Measurements from ENCODE around the gene PAX5.

The PAX5 gene

DNA sequence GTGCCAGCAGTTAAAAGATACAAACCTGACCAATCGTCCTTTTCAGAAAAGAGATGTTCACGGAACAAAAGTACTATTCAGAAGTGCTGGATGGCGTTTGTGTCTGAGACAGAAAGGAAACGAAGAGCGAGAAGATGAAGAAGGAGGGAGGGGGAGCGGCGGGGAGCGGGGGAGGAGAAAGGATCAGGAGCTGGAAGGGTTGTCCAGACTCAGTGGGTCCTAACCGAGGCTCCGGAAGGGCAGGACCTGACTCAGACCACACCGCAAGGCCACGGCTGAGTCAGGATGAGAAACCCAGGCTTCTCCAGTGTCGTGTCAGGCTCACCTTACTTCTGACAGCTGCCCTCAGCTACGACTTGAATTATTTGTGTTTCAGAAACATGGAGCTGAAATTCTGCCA is 46.2 kb downstream of the PAX5 start:
- no peak for DNase-seq (ENCODE audit: low spot score)

DNA sequence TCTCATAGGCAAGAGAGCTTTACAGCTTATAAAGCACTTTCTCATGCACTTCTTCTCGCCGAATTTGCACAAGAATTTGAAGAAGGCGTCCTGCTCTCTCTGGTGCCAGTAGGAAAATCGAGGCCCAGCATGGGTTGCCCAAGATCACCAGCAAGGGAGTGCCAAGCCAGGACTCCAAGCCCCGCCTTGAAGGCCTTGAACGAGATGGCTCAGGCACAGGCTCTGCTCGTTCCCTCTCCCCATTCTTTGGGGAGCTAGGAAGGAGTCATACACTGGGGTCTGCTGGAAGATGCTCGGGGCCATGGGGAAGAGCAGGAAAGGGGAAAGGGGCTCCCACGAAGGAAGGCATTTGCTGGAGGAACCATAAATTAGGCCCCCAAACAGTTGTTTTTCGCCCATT is 46.7 kb downstream of the PAX5 start:
- DNase-seq (ENCODE audit: low spot score), result no peak

DNA sequence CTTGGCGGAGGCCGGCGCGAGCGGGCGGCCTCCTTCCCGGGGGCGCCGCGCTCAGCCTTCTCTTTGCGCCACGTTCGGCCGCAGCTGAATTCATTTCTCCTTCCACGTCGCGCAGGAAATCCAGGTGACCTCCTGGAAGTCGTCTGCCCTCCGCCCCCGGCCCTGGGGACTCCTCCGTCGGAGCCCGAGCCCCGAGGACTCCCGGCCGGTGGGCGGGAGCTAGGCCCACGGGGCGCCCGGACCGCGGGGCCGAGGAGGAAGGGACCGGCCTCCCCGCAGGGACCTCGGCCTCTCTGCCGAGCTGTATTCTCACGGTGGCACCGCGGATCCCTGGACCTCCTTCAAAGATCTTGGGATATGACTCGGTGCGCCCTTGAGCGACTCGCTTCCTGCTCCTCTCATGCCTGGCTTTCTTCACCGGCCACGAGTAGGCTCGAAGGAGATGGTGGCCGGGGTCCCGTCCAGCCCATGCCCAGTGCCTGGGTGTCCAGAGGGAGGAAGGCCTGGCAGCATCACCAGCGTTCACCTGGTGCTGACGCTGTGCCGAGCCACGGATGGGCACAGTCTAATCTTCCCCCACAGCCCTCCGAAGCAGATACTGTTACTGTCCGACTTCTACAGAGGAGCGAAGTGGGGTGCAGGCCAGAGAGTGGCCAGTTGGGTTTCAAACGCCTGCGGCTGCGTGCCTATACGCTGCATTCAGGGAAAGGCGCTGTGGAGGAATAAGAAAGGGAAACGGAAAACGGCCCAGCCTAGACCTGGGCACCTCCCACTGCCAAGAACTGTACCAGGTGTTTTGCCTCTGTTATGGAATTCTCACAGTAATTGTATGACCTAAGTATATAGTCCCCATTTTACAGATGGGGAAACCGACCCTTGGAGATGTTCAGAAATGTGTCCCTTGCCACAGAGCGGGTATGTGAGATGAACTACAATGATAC is 47.3 kb downstream of the PAX5 start:
- no peak for DNase-seq (ENCODE audit: low spot score)

DNA sequence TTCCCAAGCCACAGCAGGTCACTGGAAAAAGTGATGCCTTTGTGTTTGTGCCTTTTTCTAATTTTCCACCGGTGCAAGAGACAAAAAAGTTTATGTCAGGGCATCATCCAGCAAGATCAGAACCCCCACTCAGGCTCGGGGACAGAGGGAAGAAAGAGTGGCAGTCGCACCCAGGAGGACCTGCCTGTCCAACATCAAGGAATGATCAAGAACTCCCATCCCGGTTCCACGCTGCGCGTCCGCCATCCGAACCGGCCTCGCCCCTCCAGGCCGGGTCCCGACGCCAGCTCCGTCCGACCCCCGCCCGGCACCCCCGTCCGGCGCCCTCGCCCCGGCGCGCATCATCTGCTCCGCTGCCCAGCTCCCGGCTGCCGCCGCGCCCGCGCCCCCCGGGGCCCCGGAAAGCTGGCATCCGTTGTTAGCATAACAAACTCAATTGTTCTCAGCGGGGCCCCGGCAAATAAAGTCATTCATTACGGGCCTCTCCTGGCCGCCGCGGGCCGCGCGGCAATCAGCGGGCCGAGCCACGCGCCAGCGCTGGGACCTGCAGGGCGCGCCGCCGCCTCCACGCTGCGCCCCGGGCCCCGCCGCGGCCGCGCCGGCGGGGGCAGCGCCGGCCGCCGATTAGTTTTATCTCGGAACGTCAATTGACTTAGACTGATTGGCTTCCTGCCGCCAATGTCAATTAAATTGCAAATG is 48.1 kb downstream of the PAX5 start:
- no peak for DNase-seq (ENCODE audit: low spot score)

DNA sequence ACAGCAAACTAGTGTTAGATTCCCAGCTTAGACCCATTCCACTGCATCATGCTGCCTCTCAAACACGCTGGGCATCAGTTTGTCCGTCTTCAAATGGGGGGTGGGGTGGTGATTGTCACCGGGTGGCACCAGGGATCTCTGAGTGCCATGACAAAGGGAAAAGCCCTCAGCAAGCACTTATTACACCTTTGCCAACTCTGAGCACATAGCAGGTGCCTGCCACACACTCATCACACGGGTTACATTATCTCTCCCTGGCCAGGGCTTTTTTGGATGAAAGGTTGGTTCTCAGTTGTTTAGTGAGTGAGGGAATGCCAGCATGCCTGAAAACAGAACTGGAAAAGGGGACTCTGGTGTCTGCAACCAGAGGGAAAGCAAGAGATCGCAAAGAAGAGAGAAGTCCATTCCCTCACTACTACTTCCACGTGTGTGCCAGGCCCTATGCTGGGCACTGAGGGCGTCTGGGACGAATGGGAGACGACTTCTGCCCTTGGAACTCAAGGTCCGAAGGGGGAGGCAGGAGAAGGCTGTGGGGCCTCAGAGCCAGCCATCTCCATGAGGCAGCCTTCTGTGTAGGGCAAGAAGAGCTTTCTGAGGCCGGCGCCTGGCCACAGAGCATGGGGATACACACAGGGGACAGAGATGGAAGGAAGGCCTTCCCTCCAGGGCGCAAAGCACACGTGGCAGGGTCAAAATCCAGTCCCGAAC is 48.9 kb downstream of the PAX5 start:
- no peak for DNase-seq (ENCODE audit: low spot score)

DNA sequence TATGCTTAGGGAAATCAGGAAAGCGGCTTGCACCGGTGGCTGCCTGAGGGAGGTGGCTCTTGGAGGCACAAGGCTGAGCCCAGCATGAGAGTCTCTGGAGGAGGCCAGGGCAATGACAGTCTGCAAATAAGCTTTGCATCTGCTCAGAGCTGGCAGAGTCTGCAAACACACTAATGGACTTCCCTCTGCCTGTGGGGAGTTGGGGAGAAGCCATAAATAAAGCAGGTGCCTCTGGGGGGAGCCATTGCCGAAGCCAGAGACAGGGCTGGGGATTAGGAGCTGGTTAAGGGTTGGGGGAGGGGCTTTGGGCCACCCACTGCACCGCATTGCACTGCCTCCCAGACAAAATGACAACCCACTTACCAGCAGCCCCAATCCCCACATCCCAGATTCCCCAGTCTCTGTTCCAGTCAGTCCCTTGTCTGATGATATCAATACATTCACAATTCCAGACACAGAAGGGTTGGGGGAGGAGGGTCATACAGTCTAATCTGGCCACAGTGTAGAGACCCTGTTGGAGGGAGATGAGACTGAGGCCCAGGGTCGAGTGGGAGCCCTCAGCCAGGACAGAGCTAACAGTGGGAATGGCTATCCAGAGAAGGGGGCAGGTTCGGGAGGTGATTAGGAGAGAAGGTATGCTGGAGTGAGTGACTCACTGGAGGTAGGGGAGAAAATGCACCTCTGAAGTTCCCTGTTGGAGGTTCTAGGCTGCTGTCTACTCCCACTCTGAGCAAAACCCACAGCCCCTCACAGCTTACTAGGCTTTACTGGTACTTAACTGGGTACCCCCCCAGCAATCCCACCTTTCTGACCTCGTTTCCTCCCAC is 53.7 kb downstream of the PAX5 start:
- DNase-seq (ENCODE audit: low spot score), result peak; percentile 55

DNA sequence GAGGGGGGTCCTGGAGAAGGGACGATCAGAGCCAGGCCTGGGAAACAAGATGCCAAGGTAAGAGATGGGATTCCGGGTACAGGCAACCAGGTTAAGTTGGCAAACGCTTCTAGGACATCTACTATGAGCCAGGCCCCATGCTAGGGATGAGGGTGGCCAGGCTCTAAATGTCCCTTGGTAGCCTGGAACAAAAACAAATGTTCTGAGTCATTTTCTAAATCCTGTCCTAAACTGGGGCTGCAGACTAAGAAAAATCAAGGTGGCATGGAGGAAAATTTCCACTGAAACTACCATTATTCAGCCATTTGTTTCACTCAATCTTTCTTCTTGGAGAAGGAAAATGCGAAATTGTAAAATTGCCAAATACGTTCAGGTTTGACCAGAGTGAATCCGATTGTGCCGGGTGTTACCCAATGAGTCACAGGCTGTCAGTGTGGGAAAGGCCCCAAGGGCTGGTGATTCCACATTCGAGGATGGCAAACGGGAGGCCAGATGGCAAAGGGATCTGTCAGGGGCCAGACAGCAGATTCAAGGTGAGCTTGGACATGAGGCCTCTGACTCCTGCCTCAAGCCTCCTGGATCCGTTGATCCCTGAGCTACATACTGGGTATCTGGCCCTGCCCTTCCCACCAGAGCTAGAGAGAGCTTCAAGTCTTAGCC is 57.6 kb downstream of the PAX5 start:
- DNase-seq (ENCODE audit: low spot score), result no peak

DNA sequence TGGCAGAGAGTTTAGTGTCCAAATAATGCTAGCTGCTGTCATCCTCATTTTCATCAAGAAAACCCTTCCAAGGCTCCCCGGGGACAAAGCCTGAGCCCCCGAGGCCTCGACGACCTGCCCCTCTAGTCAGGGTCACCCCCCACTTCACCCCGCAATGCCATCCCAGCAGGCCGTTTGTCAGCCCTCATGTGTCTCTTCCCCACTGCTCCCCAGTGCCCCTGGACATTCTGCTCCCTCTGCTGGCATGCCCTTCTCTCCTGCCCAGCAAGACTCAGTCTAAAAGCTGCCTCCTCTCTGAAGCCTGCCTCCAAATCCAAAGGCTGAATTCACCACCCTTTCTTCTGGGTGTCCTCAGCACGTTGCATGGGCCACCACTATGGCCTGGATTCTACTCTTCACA is 59.3 kb downstream of the PAX5 start:
- no peak for DNase-seq (ENCODE audit: low spot score)

DNA sequence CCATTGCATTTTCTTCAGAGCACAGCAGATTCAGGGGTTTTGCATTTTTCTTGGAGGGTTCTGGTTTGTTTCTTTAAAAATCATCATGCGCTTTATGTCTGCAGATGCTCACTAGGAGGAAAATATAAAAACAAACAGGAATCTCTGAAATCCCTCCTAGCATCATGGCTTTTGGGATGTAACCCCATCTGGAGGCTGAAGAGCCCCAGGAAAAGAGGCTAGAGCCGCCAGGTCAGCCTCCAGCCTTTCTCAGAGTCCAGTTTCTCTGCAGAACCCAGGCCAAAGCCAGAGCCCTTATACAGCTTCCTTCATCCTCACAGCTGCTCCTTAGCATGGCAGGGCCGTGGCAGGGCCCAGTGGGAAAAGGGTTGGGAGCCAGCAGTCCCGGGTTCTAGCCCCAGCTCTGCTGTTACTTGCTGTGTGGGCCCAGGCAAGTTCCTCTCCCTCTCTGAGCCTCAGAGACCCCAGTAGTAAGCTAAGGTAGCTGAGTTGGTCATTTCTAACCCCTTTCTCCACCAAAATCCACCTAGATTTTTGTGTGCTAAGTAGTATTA is 62.1 kb downstream of the PAX5 start:
- no peak for DNase-seq (ENCODE audit: low spot score)

DNA sequence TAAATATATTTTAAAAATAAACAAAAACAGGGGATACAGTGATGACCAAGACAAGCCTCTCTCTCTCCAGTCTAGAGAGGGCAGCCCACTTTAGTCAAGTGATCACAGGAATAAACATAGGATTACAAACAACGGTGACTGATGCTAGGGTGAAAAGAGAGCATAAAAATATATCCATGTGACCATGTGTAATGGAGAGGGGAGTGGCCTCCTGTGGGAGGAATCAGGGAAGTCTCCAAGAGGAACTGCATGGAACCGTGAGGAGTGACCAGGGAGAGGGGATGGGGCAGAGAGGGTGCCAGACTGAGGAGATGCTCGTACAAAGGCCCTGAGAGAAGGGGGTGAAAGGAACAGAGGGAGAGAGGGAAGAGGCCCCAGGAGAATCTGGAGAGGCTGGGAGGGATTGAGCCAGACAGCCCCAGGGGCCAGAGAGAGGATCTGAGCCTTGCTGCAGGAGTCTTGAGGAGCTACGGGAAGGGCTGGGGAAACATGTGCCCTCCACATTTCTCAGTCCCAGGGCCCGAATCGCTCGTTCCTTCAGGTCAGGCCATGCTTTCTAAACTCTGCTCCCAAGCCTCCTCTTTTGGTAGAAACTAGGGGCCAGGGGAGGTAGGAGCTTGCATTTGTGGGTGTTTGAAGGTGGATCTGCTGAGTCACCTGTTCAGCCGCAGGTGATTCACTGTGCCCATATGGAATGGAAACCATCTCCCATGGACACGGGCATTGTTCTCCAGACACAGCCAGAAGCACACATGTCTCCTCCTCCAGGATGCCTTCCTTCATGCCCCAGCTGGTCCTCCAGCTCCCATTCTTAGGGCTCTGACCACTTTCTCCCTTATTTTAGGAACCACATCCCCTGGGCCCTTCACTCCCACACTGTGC is 63.8 kb downstream of the PAX5 start:
- DNase-seq (ENCODE audit: low spot score), result no peak

DNA sequence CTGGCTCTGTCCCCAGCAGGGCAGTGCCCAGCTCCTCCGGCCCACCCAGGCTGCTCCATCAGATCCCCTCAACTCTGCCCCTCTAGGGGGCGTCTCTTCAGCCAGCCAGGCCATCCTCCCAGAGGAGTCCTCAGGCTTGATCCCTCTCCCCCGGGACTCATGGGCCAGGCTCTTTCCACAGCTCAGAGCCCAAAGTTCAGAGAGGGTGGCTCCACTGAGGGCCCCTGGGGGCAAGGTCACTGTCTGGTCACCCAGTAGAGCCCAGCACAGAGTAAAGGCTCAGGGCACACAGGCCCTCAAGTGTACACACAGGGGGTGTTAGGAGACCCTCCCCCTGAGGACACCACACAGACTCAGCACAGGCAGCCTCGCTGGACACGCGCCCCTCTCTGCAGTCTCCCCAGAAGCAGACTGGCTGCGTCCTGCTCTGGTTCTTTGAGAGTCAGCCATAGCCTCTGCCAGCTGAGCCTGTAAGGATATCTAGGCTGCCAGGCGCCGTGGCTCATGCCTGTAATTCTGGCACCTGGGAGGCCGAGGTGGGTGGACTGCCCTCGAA is 64.8 kb downstream of the PAX5 start:
- no peak for DNase-seq (ENCODE audit: low spot score)

DNA sequence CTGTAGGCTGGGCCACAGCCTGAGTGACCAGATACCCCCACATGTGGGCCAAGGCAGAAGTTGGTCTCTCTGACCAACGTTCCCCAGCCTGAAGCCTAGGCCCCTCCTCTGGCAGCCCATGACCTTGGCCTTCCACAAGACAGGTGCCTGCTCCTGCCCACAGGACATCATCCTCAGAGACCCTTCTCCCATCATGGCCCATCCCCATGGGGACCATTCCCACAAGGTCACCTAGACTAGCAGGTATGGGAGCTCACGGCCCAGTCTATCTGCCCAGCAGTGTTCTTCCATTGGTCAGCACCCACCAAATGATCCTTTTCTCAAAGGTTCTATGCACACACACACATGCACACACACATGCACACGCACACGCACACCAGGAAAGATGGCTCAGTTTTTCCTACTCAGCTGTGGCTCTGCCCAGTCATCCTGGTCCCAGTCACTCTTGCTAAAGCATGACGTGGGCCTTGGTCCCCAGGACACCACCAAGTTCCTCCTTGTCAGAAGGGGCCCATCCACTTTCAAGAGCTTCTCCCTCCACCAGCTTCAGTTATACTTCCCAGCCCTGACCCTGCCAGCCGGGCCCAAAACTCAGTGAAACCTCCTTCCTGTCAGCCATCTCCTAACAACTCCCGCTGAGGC is 65.4 kb downstream of the PAX5 start:
- DNase-seq (ENCODE audit: low spot score), result no peak

DNA sequence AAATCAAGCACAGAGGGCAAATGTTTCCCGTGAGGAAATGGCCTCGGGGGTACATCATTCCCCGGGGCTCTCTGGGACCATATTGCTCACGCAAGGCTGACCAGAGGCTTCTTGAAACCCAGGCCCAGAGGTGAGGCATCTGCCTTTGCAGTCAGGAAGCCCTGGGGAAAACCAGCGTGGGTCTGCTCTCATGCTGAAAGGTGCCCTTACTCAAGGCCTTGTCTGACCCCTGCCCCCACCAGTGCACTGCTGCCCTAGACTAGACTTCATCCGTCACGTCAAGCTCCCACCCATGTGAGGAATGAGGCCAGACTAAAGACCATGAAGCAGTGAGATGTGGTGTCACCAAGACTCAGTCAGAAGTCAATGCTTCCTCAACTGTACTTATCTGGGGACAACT is 66.1 kb downstream of the PAX5 start:
- no peak for DNase-seq (ENCODE audit: low spot score)

DNA sequence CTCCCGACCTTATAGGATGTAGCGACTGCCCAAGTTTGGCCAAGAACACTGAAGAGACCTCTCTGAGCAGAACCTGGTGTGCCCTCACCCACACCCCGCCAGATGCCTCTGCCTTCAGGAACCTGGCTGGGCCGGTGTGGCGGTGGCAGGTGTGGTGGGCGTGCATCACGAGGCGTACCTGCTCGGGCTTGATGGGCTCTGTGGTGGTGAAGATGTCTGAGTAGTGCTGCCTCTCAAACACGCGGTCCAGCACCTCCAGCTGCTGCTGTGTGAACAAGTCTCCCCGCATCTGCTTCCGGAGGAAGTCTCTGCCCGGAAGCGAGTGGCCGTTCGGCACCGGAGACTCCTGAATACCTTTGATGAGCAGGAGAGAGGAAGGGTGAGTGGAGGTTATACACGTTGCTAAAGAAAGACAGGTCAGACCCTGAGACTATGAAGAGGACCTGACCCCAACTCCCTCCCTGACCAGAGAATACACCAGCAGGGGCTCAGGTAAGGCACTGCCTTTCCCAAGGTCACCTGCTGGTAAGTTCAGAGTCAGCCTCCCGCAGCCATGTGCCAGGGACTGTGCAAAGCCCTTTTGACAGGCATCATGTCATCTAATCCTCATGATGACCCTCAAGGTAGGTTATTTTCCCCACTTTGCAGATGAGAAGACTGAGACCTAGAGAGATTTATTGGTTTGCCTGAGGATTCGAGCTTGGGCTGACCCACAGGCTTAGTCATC is 67.5 kb downstream of the PAX5 start:
- DNase-seq (ENCODE audit: low spot score), result no peak

DNA sequence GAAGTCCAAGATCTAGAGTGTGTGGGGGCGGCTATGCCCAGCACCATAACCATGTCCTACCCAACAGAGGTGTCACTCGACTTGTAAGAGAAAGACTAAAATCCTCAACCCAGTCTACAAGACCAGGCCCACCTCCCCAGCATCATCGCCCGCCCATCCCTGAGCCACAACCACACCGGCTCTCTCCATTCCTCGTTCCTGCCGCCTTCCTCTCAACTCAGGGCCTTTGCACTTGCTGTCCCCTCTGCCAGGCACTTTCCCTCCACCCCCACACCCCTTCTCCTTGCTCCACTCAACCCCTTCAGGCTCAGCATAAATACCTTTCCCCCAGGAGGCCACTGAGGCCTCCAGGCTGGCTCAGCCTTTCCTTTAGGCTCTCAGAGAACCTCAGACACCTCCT is 69.3 kb downstream of the PAX5 start:
- no peak for DNase-seq (ENCODE audit: low spot score)

DNA sequence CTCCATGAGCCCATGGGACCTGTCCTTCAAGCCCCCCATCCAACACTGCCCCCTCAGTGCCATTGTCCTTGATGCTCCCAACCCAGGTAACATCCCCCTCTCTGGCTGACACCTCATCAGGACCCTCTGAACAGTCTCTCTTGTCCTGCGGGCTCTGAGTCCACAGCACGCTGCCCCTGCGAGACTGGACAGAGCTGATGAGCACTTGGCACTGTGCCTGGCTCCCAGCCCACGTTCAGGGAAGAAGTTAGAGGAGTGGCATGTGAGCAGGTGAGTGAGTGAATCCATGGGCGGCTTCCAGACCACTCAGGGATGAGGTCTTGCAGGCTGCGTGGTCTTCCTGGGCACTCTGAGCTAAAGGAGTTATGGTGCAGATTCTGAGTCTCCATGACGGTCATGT is 70.7 kb downstream of the PAX5 start:
- DNase-seq (ENCODE audit: low spot score), result no peak

DNA sequence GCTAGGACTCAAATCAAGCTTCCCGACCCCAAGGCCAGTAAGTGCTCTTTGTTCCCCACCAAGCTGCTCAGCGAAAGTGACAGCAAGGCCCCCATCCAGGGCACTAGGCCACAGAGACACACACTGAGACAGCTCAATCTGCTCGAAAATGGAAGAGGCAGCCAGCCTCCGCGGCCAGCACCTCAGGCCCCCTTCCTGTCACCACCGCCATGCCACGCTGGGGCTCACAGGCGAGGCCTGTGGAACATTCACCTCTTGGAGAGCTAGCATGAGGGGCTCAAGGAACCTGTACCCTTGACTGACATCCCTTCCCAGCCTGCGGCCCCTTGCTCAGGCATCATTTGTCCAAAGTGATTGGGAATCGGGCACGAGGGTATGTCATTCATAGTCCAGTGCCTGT is 71.4 kb downstream of the PAX5 start:
- no peak for DNase-seq (ENCODE audit: low spot score)

Data from SK-N-DZ (cell line).